ENCODE measurements around the gene WIZ. TPM values are rescaled to one million over a fixed set of nuclear protein-coding genes. Genes with fewer than 3 reads are reported as not detected.

WIZ gene
- total RNA-seq, 1 donor from 2014 or later: 90.4 TPM

DNA sequence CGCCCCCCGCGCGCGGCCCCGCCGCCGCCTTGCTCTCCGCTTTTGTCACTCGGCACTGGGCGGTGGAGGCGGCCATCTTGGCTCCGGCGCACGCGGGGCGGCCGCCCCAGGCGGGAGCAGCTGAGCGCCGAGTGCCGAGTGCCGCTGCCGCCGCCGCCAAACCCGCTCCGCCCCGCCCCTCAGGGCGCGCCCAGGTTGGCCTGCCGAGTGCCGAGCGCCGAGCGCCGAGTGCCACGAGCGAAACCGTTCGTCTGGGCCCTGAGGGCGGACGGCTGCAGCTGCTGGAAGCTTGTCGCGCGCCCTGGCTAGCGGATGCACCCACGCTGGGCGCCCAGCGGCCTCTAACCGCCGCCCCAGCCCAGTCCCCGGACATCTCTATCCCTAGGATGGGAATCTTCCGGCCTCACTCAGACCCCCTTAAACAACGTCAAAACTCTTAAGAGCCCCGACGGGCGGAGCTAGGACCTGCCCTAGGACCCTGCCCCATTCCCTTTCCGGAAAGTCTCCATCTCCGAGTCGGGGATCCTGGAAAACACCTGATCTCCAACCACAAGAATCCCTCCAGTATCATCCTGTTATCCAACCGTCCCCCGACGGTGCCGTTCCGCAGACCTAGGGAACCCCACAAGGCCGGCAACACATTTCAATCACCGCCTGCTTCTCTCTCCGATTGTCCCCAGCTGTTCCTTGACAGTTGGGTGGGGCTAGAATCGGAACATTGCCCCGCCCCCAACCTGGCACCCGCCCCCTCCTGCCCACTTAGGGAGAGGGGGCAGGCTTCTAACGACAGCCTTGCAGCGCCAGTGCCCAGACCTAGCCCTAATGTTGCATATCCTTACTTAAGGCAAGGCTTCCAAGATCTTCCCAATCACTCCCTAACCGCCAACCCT lies 16.9 kb downstream of the WIZ start:
- Histone ChIP-seq H3K9me3 (no peaks in the 10 kb centered on the region), H3K36me3 (peaks cover 10 to 15% of the 10 kb centered on the region in 2 donors), H3K4me3 (peak overlapping the region; percentile 92 to 95), H3K4me1 (peaks cover 13 to 37% of the 10 kb centered on the region in 2 donors), H3K27ac (peak overlapping the region; percentile 89 to 94), H3K27me3 (no peaks in the 10 kb centered on the region)
- peak; percentile 33 to 93 for DNase-seq (ENCODE audit: low spot score in 2 of 2)
- intact Hi-C loops (cut with DNase I): loop anchor here (1.0 to 5.0 kb wide), 4 partner anchors 14 to 236 kb away; partner anchors contain the start of gene AKAP8
- TF ChIP-seq, protein P1, sequence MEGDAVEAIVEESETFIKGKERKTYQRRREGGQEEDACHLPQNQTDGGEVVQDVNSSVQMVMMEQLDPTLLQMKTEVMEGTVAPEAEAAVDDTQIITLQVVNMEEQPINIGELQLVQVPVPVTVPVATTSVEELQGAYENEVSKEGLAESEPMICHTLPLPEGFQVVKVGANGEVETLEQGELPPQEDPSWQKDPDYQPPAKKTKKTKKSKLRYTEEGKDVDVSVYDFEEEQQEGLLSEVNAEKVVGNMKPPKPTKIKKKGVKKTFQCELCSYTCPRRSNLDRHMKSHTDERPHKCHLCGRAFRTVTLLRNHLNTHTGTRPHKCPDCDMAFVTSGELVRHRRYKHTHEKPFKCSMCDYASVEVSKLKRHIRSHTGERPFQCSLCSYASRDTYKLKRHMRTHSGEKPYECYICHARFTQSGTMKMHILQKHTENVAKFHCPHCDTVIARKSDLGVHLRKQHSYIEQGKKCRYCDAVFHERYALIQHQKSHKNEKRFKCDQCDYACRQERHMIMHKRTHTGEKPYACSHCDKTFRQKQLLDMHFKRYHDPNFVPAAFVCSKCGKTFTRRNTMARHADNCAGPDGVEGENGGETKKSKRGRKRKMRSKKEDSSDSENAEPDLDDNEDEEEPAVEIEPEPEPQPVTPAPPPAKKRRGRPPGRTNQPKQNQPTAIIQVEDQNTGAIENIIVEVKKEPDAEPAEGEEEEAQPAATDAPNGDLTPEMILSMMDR (IDR thresholded peaks at IDR 0.05): no peak

DNA sequence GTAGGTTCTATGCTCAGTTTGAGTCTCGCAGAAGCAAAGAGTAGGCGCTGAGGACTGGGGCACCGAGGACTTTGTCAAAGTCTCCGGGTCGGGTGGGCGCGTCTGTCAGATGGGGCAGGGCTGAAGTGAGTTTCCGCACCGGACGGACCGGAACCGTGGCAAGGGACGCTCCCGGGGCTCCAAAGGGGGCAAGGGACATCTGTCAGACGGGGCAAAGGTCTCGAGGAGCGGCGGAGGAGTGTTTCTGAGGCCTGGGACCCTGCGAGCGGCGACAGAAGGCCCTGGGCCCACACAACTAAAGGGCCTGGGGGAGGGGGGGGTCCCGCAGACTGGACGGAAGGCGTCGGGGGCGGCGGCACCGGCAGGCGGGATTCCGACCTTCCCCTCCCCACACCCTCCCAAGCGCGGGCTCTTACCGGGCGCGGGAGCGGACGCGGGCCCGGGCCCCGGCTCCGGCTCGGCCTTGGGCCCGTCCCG lies 17.7 kb downstream of the WIZ start:
- peaks cover 17 to 23% of the 10 kb centered on the region in 2 donors for H3K36me3 ChIP-seq
- H3K4me3 ChIP-seq: peak overlapping the region; percentile 83 to 95
- intact Hi-C loops (cut with DNase I): loop anchor here (1.0 to 5.0 kb wide), 3 partner anchors 13 to 235 kb away; no protein-coding TSS in a partner anchor
- no peaks in the 10 kb centered on the region for H3K9me3 ChIP-seq
- H3K4me1 ChIP-seq: peaks cover 8 to 29% of the 10 kb centered on the region in 2 donors
- H3K27ac ChIP-seq: peak overlapping the region; percentile 58 to 65
- TF ChIP-seq, protein P1 (IDR thresholded peaks at IDR 0.05): no peak
- no peak for DNase-seq (ENCODE audit: low spot score in 2 of 2)
- H3K27me3 ChIP-seq: no peaks in the 10 kb centered on the region

DNA sequence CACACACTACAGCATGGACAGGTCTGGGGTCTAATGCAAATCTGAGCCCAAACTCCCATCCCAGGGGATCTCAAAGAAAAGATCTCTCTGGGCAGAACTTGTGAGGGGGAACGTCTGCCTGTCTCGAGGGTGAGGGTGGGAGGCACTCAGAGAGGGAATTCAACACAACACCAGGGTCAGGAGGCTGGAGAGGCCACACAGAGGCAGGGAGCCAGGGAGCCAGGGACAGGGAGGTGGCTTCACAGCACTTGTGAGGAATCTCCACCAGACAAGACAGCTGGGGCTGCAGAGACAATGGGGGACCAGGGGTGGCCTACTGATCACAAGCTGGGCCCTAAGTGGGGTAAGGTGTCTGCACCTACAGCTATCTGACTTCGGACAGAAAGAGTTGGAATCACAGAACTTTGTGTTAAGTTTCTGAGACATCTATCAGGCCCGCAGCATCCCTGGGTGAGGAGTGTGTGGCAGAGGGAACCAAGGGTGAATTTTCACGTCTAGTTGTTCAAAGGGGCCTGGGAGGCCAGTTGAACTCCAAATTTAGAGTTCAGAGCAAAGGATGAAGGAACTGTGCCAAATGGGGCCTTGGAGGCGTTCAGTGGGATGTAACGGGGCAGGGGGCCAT lies 18.2 kb downstream of the WIZ start:
- intact Hi-C loops (cut with DNase I): loop anchor here (1.0 to 5.0 kb wide), 3 partner anchors 12 to 234 kb away; no protein-coding TSS in a partner anchor
- Histone ChIP-seq H3K27ac (peak overlapping the region; percentile 58 to 65), H3K27me3 (no peaks in the 10 kb centered on the region), H3K4me1 (peaks cover 8 to 24% of the 10 kb centered on the region in 2 donors), H3K36me3 (peaks cover 22 to 28% of the 10 kb centered on the region in 2 donors), H3K9me3 (no peaks in the 10 kb centered on the region), H3K4me3 (peak overlapping the region; percentile 83 to 95)
- no peak for DNase-seq (ENCODE audit: low spot score in 2 of 2)
- TF ChIP-seq, protein P1 (IDR thresholded peaks at IDR 0.05): no peak

DNA sequence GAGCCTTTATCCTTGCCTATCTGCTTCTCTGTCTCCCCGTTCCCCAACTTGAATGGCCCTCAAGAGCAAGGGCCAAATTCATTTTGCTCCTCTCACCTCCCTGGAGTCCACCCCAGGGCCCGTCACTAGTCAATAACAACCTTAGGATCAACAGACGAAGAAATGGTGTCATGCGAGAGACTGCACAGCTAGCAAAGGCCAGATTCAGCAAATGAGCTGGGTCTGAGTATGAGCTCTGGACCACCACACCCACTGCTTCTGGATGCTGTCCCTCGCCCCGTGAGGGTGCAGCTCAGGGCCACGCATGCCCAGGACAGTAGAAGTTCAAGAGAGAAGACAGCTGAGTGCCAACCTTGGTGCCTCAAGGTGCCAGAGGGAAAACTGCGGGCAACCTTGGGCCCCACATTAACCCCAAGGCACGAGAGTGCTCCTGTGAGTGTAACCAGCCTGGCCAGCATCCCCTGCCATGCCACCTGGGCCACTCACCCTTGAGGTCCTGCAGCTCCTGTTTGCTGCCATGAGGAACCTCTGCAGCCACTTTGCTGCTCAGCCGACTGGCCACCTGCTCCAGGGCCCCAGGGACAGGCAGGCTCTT lies 19.1 kb downstream of the WIZ start:
- H3K4me1 ChIP-seq: peaks cover 8 to 23% of the 10 kb centered on the region in 2 donors
- peaks cover 29 to 35% of the 10 kb centered on the region in 2 donors for H3K36me3 ChIP-seq
- no peaks in the 10 kb centered on the region for H3K9me3 ChIP-seq
- TF ChIP-seq, protein P1 (IDR thresholded peaks at IDR 0.05): no peak
- DNase-seq (ENCODE audit: low spot score in 2 of 2): no peak
- intact Hi-C loops (cut with DNase I): loop anchor here (5.0 kb wide), 1 partner anchor 233 kb away; no protein-coding TSS in a partner anchor
- no peaks in the 10 kb centered on the region for H3K27me3 ChIP-seq
- peak overlapping the region in 1 of 2 donors; percentile 95 for H3K4me3 ChIP-seq
- no peak overlapping the region for H3K27ac ChIP-seq

DNA sequence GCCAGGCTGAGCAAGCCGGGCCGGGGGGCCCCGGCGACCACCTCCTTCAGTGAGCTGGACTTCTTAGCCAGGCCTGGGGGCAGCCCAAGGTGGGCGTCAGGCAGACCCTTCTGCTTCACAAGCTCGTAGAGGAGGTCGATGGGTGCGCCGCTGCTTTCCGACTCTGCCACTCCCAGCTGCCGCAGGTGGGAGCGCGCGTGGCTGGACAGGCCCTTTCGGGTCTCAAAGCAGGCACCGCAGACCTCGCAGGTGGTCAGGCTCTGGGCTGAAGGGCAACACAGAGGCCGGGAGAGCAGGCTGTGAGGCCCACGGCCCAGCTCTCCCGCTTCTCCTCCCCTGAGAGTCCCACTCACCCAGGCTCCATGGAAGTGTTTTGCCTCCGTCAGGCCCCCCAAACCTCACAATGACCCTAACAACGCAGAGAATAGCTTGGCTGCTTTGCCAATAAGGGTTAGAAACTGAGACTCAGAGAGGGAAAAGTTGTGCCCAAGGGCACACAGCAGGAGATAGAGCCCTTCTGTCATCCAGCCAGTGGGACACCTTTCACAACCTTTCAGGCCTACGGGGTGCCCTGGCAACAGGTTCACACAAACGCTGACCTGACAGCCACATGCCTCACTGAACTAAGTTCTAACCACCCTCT lies 19.8 kb downstream of the WIZ start:
- no peaks in the 10 kb centered on the region for H3K9me3 ChIP-seq
- H3K27me3 ChIP-seq: no peaks in the 10 kb centered on the region
- intact Hi-C loops (cut with DNase I): loop anchor here (5.0 kb wide), 1 partner anchor 233 kb away; no protein-coding TSS in a partner anchor
- peaks cover 8 to 23% of the 10 kb centered on the region in 2 donors for H3K4me1 ChIP-seq
- H3K27ac ChIP-seq: no peak overlapping the region
- no peak overlapping the region for H3K4me3 ChIP-seq
- H3K36me3 ChIP-seq: peaks cover 35 to 41% of the 10 kb centered on the region in 2 donors
- TF ChIP-seq, protein P1 (IDR thresholded peaks at IDR 0.05): no peak
- DNase-seq (ENCODE audit: low spot score in 2 of 2): no peak
